Measurements from ENCODE around the gene SGMS1. TPM values are rescaled to one million over a fixed set of nuclear protein-coding genes. Genes with fewer than 3 reads are reported as not detected.
"Not testable (repeated sequence)": the region's sequence is repeated elsewhere in the genome, so short reads cannot be mapped to it uniquely, and the experiment has no call there.

Gene SGMS1
- polyA plus RNA-seq, 3 donors = 6.6 to 17.5 (median 8.4) TPM

DNA sequence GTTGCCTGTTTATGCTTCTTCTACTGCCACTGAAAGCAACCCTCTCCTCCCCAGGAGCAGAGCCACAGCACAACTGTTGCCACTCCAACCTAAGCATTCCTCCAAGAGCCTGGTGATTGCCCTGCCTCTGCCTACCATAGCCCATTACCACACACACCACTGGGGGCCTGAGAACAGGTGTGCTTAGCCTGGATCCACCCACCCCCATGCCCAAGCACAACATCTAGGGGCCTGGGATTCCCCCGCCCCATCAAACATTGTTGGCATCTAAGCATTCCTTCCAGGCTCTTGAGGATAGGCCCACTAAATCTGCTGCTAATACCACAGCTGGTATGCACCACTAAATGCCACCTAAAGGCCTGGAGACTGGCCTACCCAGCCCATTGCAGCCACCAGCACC lies 329.2 kb downstream of the SGMS1 start:
- 100% methylated on average over 1 of the region's 1 CpG for WGBS, 3 donors
- H3K27ac ChIP-seq (ENCODE audit: low read depth, low read length) = no peak overlapping the region

DNA sequence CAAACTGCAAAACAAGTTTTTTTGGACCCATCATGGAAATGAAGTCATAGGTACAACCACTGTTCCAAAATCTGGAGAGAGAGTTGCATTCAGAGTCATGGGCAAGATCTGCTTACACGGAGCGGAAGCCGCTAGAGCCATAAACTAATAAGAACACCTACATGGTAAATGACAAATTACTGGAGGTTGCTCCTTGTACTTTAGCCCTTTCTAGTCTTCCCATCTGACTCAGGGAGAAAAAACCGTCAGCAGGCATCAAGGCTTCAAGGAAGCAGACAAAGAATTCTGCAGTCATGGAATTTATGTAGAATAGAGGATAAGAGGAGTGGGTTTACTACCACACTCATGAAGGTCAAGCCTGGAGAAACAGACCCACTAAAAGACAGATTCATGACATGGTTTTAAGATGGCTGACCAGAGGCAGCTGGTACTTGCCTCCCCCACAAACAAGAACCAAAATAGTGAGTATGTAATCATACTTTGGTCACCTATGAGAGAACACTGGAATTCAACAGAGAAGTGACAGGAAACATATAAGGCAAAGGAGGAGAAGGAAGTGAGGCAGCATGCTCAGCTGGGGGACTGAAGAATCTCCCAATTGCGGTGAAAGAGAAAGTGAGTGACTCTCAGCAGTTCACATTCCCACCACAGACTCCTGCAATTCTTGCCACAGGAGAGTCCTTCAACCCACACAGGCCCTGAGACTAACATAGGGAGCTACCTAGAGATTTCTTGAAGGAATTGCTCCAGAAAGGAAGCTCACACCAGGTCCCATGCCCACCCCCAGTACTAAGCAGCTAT lies 330.0 kb downstream of the SGMS1 start:
- WGBS, 3 donors = 80 to 84% (median 82%) methylated on average over 5 of the region's 5 CpGs
- no peak overlapping the region for H3K27ac ChIP-seq (ENCODE audit: low read depth, low read length)

DNA sequence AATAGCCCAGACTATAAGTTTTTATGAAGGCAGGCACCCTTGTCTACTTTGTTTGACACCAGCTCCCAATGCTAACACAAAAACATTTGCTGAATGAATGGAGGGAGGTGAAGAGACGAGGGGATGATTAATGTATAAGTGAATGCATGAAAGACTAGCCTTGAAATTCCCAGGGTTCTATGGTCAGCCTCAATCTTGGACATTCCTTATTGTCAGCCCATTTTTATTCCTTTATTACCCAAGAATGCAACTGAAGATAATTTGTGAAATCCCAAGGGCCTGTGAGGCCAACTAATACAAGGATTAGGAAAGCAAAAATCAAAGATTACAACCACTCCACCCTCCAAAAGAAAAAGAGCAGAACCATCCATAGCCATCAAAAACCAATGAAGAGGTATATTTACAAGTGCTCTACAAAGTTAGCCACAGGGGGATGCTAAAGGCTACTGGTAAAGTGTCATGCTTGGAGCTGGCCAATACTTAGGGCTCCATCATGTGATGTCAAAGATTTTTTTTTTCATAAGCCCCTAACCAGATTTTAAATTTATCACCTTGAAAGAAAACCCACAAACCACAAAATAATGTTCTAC lies 332.4 kb downstream of the SGMS1 start:
- H3K27ac ChIP-seq (ENCODE audit: low read depth, low read length) = no peak overlapping the region
- 52 to 64% (median 57%) methylated on average over 1 of the region's 1 CpG for WGBS, 3 donors

DNA sequence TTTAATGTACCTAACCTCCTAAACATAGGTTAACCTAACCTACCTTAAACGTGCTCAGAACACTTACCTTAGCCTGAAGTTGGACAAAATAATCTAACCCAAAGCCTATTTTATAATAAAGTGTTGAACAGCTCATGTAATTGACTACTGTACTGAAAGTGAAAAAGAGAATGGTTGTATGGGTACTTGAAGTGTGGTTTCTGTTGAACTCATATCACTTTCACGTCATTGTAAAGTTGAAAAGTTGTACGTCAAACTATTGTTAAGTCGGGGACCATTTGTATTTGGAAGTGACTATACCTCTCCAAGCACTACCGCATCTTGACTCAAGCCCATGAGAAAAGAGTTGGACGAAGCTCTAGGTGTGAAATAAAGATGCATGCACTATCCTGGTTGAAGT lies 334.6 kb downstream of the SGMS1 start:
- WGBS, 3 donors = 85 to 91% (median 91%) methylated on average over 6 of the region's 6 CpGs
- no peak overlapping the region for H3K27ac ChIP-seq (ENCODE audit: low read depth, low read length)

DNA sequence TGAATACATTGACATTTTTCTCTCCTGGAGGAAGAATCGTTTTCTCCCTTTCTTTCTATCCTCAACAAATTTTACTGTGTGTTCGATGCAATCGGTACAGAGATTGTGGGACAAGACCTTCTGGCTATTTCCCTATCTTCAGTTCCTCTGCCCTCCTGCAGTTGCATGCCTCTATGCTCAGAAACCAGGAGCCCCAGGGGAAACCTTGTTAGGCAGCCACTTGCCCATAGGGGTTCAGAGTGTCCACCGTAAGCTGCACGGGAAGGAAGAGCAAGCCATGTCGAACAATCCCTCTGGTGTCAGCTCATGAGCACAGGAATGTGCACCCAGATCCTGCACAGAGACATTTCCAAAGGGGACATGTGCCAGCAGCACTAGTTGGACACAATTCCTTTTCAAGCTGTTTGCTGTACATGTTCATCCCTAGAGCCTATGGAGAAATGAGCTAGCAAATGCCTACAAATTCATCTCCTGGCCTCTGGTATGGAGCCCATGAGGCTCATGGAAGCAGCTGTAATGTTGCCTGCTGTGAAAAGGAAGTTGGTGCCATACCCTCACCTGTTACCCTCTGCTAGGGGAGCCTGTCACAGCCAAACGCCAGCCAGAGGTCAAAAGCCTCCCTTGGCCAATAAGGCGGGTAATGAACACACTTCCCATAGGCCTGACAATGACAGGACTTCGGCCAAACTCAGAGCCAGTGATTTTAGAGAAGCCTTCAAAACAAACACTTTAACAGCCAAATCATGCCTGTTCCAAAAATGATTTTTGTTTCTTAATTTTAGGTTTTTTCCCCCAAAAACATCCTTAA lies 336.6 kb downstream of the SGMS1 start:
- no peak overlapping the region for H3K27ac ChIP-seq (ENCODE audit: low read depth, low read length)
- WGBS, 3 donors = 60 to 80% (median 65%) methylated on average over 9 of the region's 9 CpGs

DNA sequence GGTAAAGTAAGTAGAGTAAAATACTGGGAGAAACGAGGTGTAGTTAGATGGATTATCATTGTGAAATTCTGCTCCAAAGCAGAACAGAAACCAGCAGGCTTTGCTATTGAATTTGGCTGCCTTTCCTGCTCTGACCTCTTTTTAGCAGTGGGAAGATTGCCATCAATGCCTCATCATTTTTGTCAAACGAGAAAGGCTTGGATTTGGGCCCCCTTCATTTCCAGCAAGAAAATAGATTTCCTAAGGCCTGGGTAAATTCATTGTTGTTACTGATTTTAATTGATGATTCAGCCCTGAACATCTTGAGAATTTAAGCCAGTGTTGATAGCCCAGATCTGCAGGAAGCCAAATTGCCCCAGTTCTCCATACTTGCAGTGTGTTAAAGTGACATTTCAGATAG lies 337.2 kb downstream of the SGMS1 start:
- 27 to 33% (median 29%) methylated on average over 2 of the region's 2 CpGs for WGBS, 3 donors
- H3K27ac ChIP-seq (ENCODE audit: low read depth, low read length) = no peak overlapping the region

DNA sequence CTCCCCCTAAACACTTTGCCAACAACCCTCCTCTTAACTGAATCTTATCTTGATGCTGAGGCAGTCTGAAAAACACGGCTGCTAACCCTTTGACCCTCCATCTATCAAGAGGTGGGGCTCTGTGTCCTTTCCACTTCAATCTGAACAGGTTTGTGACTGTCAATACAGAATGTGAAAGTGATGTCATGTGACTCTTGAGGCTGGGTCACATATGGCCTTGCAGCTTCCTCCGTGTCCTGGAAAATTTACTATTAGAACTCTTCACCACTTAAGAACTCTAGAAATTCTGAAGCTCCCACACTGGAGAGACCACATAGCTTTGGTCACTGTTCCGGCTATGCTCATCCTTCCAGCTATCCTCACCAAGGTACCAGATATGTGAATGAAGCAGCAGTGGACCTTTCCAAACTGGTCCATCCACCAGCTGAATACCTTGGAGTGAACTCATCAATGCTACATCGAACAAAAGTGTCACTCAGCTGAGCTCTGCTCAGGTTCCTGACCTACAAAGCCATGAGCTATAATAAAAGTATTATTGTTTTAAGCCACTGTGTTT lies 341.7 kb downstream of the SGMS1 start:
- H3K27ac ChIP-seq (ENCODE audit: low read depth, low read length) = no peak overlapping the region
- 78 to 84% (median 83%) methylated on average over 4 of the region's 4 CpGs for WGBS, 3 donors

DNA sequence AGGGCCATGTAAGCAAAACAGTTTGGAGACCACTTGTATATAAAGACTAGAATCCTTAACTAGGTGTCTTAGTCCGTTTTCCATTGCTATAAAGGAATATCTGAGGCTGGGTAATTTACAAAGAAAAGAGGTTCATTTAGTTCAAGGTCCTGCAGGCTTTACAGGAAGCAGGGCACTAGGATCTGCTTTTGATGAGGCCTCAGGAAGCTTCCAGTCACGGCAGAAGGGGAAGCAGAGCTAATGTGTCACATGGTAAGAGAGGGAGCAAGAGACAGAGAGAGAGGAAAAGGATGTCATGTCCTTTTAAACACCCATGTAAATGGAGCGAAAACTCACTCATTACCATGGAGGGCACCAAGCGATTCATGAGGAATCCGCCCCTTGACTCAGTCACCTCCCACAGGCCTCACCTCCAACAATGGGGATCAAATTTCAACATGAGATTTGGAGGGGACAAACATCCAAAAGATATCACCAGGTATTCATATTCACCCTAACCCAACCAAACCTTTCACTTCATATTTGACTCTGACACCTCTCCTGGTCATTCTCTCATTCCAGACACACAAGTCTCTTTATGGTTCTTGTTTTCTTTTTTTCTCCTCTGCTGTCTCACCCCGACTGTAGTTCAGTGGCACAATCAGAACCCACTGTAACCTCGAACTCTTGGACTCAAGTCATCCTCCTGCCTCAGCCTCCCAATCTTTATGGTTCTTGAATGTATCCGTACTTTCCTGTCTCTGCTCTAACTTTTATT lies 342.4 kb downstream of the SGMS1 start:
- 77 to 86% (median 81%) methylated on average over 8 of the region's 8 CpGs for WGBS, 3 donors
- H3K27ac ChIP-seq (ENCODE audit: low read depth, low read length) = no peak overlapping the region

DNA sequence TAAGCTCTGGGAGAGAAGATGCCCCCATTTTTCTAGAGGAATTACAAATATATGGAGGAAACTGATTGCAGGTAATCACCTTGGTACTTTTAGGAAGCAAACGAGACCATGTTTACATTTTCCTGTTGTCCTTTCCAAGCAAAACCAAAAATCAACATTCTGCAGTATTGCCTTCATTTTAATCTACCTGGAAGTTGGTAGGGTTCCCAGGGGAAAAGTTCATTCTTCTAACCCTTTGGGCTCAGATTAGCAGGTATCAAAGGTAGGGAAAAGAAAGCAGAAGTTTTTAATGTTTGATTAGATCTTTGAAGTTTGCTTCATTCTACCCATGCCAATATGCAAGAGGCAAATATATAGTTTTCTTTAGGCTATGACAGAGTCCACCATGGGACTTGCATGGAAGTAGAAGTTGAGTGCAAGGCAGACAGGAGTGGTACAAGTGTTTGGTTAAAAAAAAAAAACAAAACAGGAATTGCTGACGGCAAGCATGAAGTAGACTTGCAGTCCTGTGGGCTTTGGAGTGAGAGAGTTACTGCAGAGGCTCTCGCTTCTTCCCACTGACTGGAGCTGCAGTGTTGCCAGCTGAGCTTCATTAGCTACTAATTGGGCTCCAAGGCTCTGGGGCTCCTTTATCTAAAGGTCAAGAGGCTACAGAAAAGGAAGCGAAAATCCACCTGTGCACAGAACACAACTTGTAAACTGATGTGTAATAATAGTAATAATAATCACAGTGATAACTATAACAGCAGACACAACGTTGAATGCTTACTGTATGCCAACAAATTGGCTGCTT lies 343.5 kb downstream of the SGMS1 start:
- WGBS, 3 donors = 52 to 72% (median 69%) methylated on average over 5 of the region's 5 CpGs
- no peak overlapping the region for H3K27ac ChIP-seq (ENCODE audit: low read depth, low read length)

DNA sequence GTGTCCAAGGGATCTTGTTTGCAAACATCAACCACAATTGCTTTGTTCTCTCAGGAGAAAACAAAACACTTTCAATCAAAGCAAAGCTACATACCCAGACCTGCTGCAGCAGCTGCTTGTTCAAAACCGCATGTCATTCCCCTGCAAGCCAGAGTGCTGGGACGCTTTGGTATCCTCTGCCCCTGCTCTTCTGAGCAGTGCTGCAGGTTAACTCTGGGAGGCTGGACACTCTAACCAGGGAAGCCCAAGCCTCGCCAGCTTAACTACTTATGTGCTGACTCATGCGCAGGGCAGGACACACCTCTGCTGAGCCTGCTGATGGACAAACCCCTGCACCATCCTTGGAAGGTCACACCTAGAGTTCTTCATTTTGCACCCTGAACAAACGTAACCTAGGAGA lies 344.3 kb downstream of the SGMS1 start:
- no peak overlapping the region for H3K27ac ChIP-seq (ENCODE audit: low read depth, low read length)
- 66 to 76% (median 72%) methylated on average over 5 of the region's 5 CpGs for WGBS, 3 donors

DNA sequence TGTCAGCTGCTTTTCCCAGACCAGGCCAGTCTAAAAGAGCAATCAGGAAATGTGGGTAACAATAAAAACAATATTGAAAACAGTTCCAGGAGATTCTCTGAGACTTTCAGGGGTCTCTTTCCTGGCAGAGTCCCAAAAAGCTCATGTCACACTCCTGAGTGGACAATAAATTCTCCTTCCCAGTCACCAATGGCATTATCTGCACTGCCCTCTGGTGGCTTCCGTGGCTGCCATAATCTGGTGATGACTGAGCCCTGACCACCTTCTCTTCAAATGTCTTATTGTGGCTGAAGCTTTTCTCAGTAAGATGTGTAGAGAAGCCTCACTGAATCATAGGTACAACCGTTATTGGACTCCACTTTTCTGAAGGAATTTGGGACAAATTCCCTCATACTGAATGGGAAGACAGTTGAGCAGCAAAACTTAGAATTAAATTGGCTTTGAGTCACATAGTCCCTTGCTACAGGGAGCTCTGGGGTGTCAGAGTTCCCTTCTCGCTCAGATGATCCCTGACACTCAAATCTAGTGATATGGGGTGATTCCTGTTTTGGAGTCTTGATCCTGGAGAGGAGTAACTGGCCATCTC lies 348.0 kb downstream of the SGMS1 start:
- 40 to 55% (median 50%) methylated on average over 3 of the region's 3 CpGs for WGBS, 3 donors
- H3K27ac ChIP-seq (ENCODE audit: low read depth, low read length) = no peak overlapping the region

DNA sequence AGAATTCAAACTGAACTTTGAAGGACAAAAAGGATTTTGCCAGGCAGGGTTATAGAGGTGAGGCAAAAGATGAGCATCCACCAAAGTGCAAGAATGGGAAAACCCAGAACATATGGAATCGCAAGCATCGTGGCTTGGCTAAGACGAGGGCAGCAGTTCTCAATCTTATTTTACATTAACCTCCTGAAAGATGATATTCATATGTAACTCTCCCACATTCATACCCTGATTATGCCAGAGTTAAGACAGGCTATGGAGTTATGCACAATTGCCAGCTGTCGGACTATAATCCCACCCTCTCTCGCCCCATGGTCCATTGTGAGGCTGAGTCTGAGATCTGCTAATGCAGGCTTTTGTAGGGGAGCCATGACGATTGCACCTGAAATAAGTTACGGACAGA lies 351.2 kb downstream of the SGMS1 start:
- H3K27ac ChIP-seq (ENCODE audit: low read depth, low read length) = no peak overlapping the region
- 90 to 92% (median 92%) methylated on average over 7 of the region's 7 CpGs for whole genome bisulfite sequencing, 3 donors

DNA sequence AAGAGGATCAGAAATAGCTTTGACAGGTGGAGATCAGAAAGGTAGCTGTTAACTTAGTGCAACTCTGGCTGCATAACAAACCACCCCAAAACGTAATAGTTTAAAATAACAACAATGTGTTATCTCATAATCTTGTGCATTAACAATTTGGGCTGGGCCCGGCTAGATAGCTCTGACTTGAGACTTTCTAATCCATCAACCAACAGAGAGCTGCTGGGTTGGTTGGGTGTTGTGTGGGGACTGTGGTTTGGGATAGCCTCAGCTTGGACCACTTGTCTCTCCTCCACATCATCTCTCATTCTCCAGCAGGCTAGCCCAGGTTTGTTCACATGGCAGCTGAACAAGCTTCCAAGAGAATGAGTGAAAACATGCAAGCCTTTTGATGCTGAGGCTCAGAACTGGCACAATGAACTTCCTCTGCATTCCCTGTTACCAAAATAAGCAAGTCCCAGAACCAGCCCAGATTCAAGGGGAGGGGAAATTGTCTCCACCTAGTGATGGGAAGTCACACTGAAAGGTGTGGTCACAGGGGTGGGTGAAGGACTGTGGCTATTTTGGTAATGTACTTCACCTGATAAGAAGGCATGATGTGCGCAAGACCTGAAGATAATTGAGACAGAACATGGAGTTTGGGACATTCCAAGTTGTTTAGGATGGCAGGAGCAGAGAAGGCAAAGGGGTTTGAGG lies 352.0 kb downstream of the SGMS1 start:
- WGBS, 3 donors = 85 to 87% (median 86%) methylated on average over 3 of the region's 3 CpGs
- H3K27ac ChIP-seq (ENCODE audit: low read depth, low read length) = no peak overlapping the region

DNA sequence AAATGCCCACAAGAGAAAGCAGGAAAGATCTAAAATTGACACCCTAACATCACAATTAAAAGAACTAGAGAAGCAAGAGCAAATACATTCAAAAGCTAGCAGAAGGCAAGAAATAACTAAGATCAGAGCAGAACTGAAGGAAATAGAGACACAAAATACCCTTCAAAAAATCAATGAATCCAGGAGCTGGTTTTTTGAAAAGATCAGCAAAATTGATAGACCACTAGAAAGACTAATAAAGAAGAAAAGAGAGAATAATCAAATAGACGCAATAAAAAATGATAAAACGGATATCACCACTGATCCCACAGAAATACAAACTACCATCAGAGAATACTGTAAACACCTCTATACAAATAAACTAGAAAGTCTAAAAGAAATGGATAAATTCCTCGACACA lies 355.9 kb downstream of the SGMS1 start:
- H3K27ac ChIP-seq (ENCODE audit: low read depth, low read length) = not testable (repeated sequence)
- 91 to 95% (median 92%) methylated on average over 3 of the region's 3 CpGs for WGBS, 3 donors

DNA sequence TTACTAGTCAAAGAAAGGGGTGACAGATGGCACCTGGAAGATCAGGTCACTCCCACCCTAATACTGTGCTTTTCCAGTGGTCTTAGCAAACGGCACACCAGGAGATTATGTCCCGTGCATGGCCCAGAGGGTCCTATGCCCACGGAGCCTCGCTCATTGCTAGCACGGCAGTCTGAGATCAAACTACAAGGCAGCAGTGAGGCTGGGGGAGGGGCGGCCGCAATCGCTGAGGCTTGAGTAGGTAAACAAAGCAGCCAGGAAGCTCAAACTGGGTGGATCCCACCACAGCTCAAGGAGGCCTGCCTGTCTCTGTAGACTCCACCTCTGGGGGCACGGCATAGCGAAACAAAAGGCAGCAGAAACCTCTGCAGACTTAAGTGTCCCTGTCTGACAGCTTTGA lies 361.1 kb downstream of the SGMS1 start:
- WGBS, 3 donors = 79 to 93% (median 85%) methylated on average over 10 of the region's 10 CpGs
- H3K27ac ChIP-seq (ENCODE audit: low read depth, low read length) = not testable (repeated sequence)

DNA sequence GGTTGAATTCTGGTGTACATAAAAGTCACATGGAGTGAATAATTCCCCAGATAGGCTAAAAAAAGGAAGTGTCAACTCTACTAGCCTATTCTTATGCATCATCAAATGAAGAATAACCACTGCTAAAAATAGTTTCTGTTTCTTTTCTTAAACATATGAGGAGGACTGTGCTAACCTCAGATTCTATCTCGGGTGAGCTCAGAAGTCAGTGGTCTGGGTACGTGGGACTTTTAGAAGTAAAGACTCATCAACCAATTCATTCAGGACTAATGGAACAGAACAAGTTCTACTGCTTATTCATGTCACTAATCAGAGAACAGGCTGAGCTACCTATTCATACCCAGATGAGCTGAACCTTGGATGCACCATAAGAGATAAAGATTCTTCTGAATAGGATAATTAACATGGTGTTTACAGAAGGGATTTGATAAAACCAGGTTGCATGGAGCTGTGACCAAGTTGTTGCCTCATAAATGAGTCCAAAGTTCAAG lies 362.9 kb downstream of the SGMS1 start:
- H3K27ac ChIP-seq (ENCODE audit: low read depth, low read length) = no peak overlapping the region

More for the DNA sequence above, 362.9 kb downstream of the SGMS1 start:
- WGBS, 3 donors = 32 to 56% (median 35%) methylated on average over 2 of the region's 2 CpGs
